Measurements from ENCODE around the gene TDRD9. TPM values are rescaled to one million over a fixed set of nuclear protein-coding genes. Genes with fewer than 3 reads are reported as not detected.

TDRD9 gene
- total and polyA plus RNA-seq, 2 experiments from 2014 or later = 0.24 TPM; not detected in 1

- Histone ChIP-seq H3K4me3 (no peak overlapping the region), H3K36me3 (ENCODE audit: insufficient read depth) (no peaks in the 10 kb centered on the region), H3K79me2 (replicated peaks; ENCODE audit: insufficient read depth) (no peaks in the 10 kb centered on the region), H4K20me1 (replicated peaks; ENCODE audit: insufficient read depth) (no peaks in the 10 kb centered on the region), H3K27me3 (ENCODE audit: insufficient read depth) (no peaks in the 10 kb centered on the region), H3K9me2 (ENCODE audit: insufficient read depth) (peaks cover 9% of the 10 kb centered on the region), H3F3A (replicated peaks; ENCODE audit: low read depth) (no peaks in the 10 kb centered on the region), H3K4me1 (ENCODE audit: insufficient read depth) (no peaks in the 10 kb centered on the region), H2AFZ (no peak overlapping the region), H3K4me2 (no peak overlapping the region), H3K27ac (ENCODE audit: low read depth) (no peak overlapping the region)
- ATAC-seq (no peak), DNase-seq (ENCODE audit: low spot score) (no peak)
- Mint-ChIP-seq H3K27me3 (ENCODE audit: insufficient read depth, low read depth, poor library complexity) (no peaks in the 10 kb centered on the region), H3K4me1 (no peaks in the 10 kb centered on the region; the same call in 2 of the 3 replicates), H3K4me3 (no peak overlapping the region), H3K27ac (no peak overlapping the region), H3K9me3 (peaks cover 27% of the 10 kb centered on the region), H3K36me3 (ENCODE audit: low read depth) (peaks cover 1% of the 10 kb centered on the region; the same call in 2 of the 3 replicates)
- TF ChIP-seq REST (IDR thresholded peaks at IDR 0.05; ENCODE audit: unreplicated experiment) (no peak), CTCF (conservative IDR thresholded peaks at IDR 0.05; ENCODE audit: low read depth in 2 of 2) (no peak), EZH2phosphoT487 (IDR thresholded peaks at IDR 0.05; ENCODE audit: unreplicated experiment) (no peak), POLR2AphosphoS5 (IDR thresholded peaks at IDR 0.05; ENCODE audit: low read depth) (no peak), STAT1 (IDR thresholded peaks at IDR 0.05; ENCODE audit: unreplicated experiment) (no peak), ZNF331 (CRISPR knock-in tag; IDR thresholded peaks at IDR 0.05; ENCODE audit: low read depth) (no peak), ZNF114 (CRISPR knock-in tag; IDR thresholded peaks at IDR 0.05) (no peak), ZNF462 (CRISPR knock-in tag; IDR thresholded peaks at IDR 0.05) (no peak), EZH2 (IDR thresholded peaks at IDR 0.05; ENCODE audit: low read depth, unreplicated experiment) (no peak), ETS1 (IDR thresholded peaks at IDR 0.05) (no peak), CREB1 (CRISPR knock-in tag; IDR thresholded peaks at IDR 0.05; ENCODE audit: low read depth) (no peak), NANOG (IDR thresholded peaks at IDR 0.05; ENCODE audit: borderline replicate concordance) (no peak), JUNB (IDR thresholded peaks at IDR 0.05; ENCODE audit: unreplicated experiment) (no peak)
These were observed 144.3 kb downstream of the TDRD9 start for GRCh38 chr14:104072586-104072985.

All from GM23338 (cell line).